ENCODE results near the gene GPN1.

GRCh38 chr2:27653397-27653796 lies 24.5 kb downstream of the GPN1 start:
- TF ChIP-seq CTCF (conservative IDR thresholded peaks at IDR 0.05; ENCODE audit: low read depth, low read length) (no peak), EZH2 (IDR thresholded peaks at IDR 0.05; ENCODE audit: borderline replicate concordance, low read depth, low read length, poor library complexity, severe bottlenecking) (no peak)

Measured in A673 (cell line).